Chondrocyte (in vitro differentiated cells): ENCODE measurements around the gene SPINK8. TPM values are rescaled to one million over a fixed set of nuclear protein-coding genes. Genes with fewer than 3 reads are reported as not detected.

Experiments
- DNase-seq: peaks from one replicate; pipeline ENCODE4 v3.0.0; 2021; ENCODE audit warnings: mixed read lengths, low spot score
- H3K27ac Mint-ChIP-seq: one replicate; pipeline ENCODE4 v1.8.0; 2021; ENCODE audit warnings: mild to moderate bottlenecking, moderate library complexity, mixed read lengths; ENCODE audit not compliant: unreplicated experiment
- H3K27me3 Mint-ChIP-seq: 2 replicates; pipeline ENCODE4 v1.8.0; 2021; ENCODE audit warnings: low read depth, mixed read lengths
- H3K36me3 Mint-ChIP-seq: 2 replicates; pipeline ENCODE4 v1.8.0; 2021; ENCODE audit warnings: low read depth, mixed read lengths
- H3K4me1 Mint-ChIP-seq: 2 replicates; pipeline ENCODE4 v1.8.0; 2021; ENCODE audit warnings: low read depth, mild to moderate bottlenecking, mixed read lengths
- H3K4me3 Mint-ChIP-seq: one replicate; pipeline ENCODE4 v1.8.0; 2021; ENCODE audit warnings: mild to moderate bottlenecking, moderate library complexity, mixed read lengths; ENCODE audit not compliant: unreplicated experiment
- H3K9me3 Mint-ChIP-seq: 2 replicates; pipeline ENCODE4 v1.8.0; 2021; ENCODE audit warnings: low read depth, mixed read lengths
- CTCF ChIP-seq: fragments of 200-600 bp; sonication (generic); IDR thresholded peaks from 2 replicates; pipeline ENCODE4 v1.5.0; 2021; ENCODE audit warnings: antibody characterized with exemption, mild to moderate bottlenecking, moderate library complexity
- total RNA-seq: library from RNA; stranded (reverse); gene quantifications from 3 replicates; pipeline ENCODE4 v1.2.1, GENCODE V29; 2021

The SPINK8 gene
- total RNA-seq, 1 donor from 2014 or later: not detected

GRCh38 chr3:48369693-48370332, 36.4 kb upstream of the SPINK8 start:
- DNase-seq: no peak
- H3K4me3 Mint-ChIP-seq: no peak overlapping the region
- peaks cover 2% of the 10 kb centered on the region for H3K9me3 Mint-ChIP-seq
- H3K27me3 Mint-ChIP-seq: peaks cover 7% of the 10 kb centered on the region
- H3K27ac Mint-ChIP-seq: no peak overlapping the region
- TF ChIP-seq CTCF: no peak
- H3K4me1 Mint-ChIP-seq: no peaks in the 10 kb centered on the region
- H3K36me3 Mint-ChIP-seq: peaks cover 1% of the 10 kb centered on the region

DNA sequence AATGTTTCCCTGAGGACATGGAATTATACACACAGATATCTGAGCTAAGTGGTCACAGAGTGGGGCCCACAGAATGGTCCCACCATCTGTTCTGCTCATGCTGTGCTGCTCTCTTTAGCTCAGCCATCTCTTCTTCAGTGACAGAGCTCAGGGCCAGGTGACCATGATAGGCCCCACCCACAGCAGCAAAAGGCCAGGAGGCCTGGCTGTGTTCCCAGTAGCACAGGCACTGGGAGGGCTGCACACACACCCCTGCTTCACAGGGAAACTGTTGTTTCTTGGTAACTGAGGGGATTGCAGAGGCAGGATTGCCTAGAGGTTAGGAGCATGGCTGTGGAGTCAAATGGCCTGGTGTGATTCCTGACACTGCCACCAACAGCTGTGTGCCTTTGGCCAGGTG, 33.7 kb upstream of the SPINK8 start:
- Mint-ChIP-seq H3K4me3 (no peak overlapping the region), H3K27ac (no peak overlapping the region), H3K4me1 (no peaks in the 10 kb centered on the region), H3K9me3 (peaks cover 16% of the 10 kb centered on the region), H3K36me3 (peaks cover 9% of the 10 kb centered on the region), H3K27me3 (peaks cover 10% of the 10 kb centered on the region)
- no peak for TF ChIP-seq CTCF
- no peak for DNase-seq

GRCh38 chr3:48364840-48365239, 31.4 kb upstream of the SPINK8 start:
- no peak overlapping the region for H3K4me3 Mint-ChIP-seq
- peaks cover 11% of the 10 kb centered on the region for H3K27me3 Mint-ChIP-seq
- H3K9me3 Mint-ChIP-seq: peaks cover 26% of the 10 kb centered on the region
- no peak for TF ChIP-seq CTCF
- no peak overlapping the region for H3K27ac Mint-ChIP-seq
- H3K36me3 Mint-ChIP-seq: peaks cover 17% of the 10 kb centered on the region
- no peak for DNase-seq
- H3K4me1 Mint-ChIP-seq: no peaks in the 10 kb centered on the region

GRCh38 chr3:48361928-48362327, 28.5 kb upstream of the SPINK8 start:
- no peak for DNase-seq
- peaks cover 21% of the 10 kb centered on the region for H3K27me3 Mint-ChIP-seq
- no peak for TF ChIP-seq CTCF
- H3K27ac Mint-ChIP-seq: no peak overlapping the region
- peaks cover 19% of the 10 kb centered on the region for H3K36me3 Mint-ChIP-seq
- no peak overlapping the region for H3K4me3 Mint-ChIP-seq
- H3K4me1 Mint-ChIP-seq: no peaks in the 10 kb centered on the region
- peaks cover 26% of the 10 kb centered on the region for H3K9me3 Mint-ChIP-seq

GRCh38 chr3:48356419-48356818, 23.0 kb upstream of the SPINK8 start:
- peaks cover 44% of the 10 kb centered on the region for H3K27me3 Mint-ChIP-seq
- no peak overlapping the region for H3K4me3 Mint-ChIP-seq
- no peak for DNase-seq
- TF ChIP-seq CTCF: no peak
- peaks cover 6% of the 10 kb centered on the region for H3K9me3 Mint-ChIP-seq
- no peaks in the 10 kb centered on the region for H3K4me1 Mint-ChIP-seq
- peaks cover 10% of the 10 kb centered on the region for H3K36me3 Mint-ChIP-seq
- H3K27ac Mint-ChIP-seq: no peak overlapping the region
